Activated CD4-positive, alpha-beta T cell treated with anti-CD3 and anti-CD28 coated beads, Interleukin-2, amount 10 ng/mL, durations not matched to agents 7 days and 5 days (primary cell): ENCODE results near the gene C5orf22. TPM values are rescaled to one million over a fixed set of nuclear protein-coding genes. Genes with fewer than 3 reads are reported as not detected.
A peak's percentile ranks its signal among the peaks of the same experiment; 100 is the strongest.

ENCODE experiments used
- CTCF ChIA-PET: fragments of 350-600 bp; sonication (Branson Sonifier 250); formaldehyde crosslinking; loops from one replicate; lab custom pipeline; 2021; ENCODE audit warnings: antibody characterized with exemption; lab: Charles Lee
- POLR2A ChIA-PET: fragments of 350-600 bp; sonication (Branson Sonifier 250); formaldehyde crosslinking; loops from one replicate; lab custom pipeline; 2021; ENCODE audit warnings: antibody characterized with exemption; lab: Charles Lee
- DNase-seq: peaks from one replicate; pipeline ENCODE4 v3.0.0-alpha.2; 2020
- H3K27ac Mint-ChIP-seq: one replicate; pipeline ENCODE4 v1.8.0; 2021; ENCODE audit warnings: mild to moderate bottlenecking, moderate library complexity, mixed read lengths
- H3K27me3 Mint-ChIP-seq: one replicate; pipeline ENCODE4 v1.8.0; 2021; ENCODE audit warnings: mixed read lengths
- H3K36me3 Mint-ChIP-seq: one replicate; pipeline ENCODE4 v1.8.0; 2021; ENCODE audit warnings: low read depth, mixed read lengths
- H3K4me1 Mint-ChIP-seq: one replicate; pipeline ENCODE4 v1.8.0; 2021; ENCODE audit warnings: mixed read lengths
- H3K4me3 Mint-ChIP-seq: one replicate; pipeline ENCODE4 v1.8.0; 2021; ENCODE audit warnings: mild to moderate bottlenecking, moderate library complexity, mixed read lengths
- H3K9me3 Mint-ChIP-seq: one replicate; pipeline ENCODE4 v1.8.0; 2021; ENCODE audit warnings: mixed read lengths
- total RNA-seq, 2 experiments: library from RNA; stranded (reverse); gene quantifications; one replicate each; pipeline ENCODE4 v1.2.3, GENCODE V29; 2021

Gene C5orf22
- 10 to 100 TPM; 25.2 to 32.6 TPM for total RNA-seq

DNA sequence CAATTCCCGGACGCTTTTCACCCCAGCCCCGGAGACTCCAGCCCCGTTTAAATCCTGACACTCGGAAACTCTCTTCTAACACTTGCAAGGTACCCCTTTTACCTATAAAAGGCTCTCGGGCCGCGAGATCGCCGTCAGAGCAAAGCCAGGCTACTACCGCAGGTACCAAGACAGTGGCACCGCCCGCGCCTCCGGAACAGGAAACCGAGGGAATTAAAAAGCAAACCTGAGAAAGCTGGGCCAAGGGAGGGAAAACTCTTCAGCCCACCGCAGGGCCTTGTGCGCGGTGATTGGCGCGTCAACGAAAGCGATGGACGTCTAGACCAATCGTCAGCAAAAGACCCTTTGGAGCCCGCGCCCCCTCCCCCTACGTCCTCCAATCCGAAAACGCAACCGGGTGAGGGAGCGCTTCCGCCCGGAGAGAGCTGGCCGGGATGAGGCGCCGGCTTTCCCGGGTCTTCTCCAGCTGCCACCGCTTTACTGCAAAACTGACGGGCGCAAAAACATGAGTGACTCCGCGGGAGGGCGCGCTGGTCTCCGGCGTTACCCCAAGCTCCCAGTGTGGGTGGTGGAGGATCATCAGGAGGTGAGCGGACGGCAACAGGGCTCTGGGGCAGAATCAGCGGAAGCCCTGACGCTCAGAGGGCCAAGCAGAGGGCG is at the start of gene C5orf22, which contains the start of gene DROSHA:
C5orf22 (plus strand) TSS at position 414 of the 660 bp plus-strand sequence; CDS start at position 506, 92 bp downstream.
DROSHA (minus strand) TSS at position 206 of the 660 bp plus-strand sequence. CDS start 3,034 bp downstream, outside the sequence.
- H3K4me3 Mint-ChIP-seq, result peak within 1 kb of the TSS; percentile 82
- ChIA-PET CTCF (interaction anchor here (0.7 to 2.8 kb wide), 6 partner anchors 10 to 86 kb away, joined by 3 to 14 read pairs (median 4); no protein-coding TSS in a partner anchor), POLR2A (no interaction called here)
- peak within 1 kb of the TSS; percentile 94 for H3K27ac Mint-ChIP-seq
- H3K36me3 Mint-ChIP-seq, result peaks cover 56% of the 10 kb centered on the region
- peaks cover 50% of the 10 kb centered on the region for H3K4me1 Mint-ChIP-seq
- H3K27me3 Mint-ChIP-seq, result no peaks in the 10 kb centered on the region
- H3K9me3 Mint-ChIP-seq, result no peaks in the 10 kb centered on the region
- peak; percentile 95 for DNase-seq

DNA sequence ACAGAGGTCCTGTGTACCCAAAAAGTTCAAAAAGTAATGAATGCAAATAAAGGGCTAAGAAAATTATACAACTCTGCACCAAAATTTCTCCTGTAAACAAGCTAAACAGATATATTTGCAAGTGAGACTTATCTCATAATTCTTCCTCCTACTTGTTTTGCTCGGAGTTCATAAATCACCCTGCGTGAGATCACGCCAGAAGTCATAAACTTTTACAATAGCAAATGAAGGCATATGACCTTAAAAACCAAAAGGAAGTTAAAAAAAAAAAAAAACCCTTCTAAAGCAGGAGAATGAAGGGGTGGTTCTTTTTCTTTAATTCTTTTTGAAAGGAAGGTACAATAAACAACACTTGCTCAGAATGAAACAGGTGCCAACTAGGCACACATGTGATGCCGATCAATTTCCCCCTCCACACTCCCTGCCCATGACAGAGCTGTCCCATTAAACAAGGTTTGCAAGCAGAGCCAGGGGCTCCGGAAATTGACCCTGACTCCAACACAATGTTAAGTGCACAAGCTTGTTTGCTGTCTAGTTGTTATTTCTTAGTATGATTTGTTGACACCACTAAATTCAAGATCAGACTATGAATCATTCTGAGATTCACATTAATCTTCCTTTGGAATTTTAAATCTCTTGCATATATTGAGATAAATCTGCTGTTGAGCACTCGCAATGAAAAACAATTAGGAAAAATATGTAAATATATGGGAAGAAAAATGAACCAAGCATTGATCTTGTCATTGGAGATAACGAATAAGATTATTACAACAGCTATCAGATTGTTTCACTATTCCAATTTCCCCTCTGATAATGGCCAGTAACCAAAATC is 46.5 kb upstream of the C5orf22 start:
- Mint-ChIP-seq H3K9me3 (no peaks in the 10 kb centered on the region), H3K4me3 (no peak overlapping the region), H3K27me3 (no peaks in the 10 kb centered on the region), H3K4me1 (peaks cover 4% of the 10 kb centered on the region), H3K36me3 (peaks cover 37% of the 10 kb centered on the region), H3K27ac (no peak overlapping the region)
- ChIA-PET POLR2A (no interaction called here), CTCF (interaction anchor here (1.0 to 1.3 kb wide), 2 partner anchors 18 to 20 kb away, joined by 3 to 5 read pairs; no protein-coding TSS in a partner anchor)
- DNase-seq, result no peak

- Mint-ChIP-seq H3K27me3 (no peaks in the 10 kb centered on the region), H3K4me3 (no peak overlapping the region), H3K4me1 (peaks cover 4% of the 10 kb centered on the region), H3K36me3 (peaks cover 39% of the 10 kb centered on the region), H3K9me3 (no peaks in the 10 kb centered on the region), H3K27ac (no peak overlapping the region)
- DNase-seq, result no peak
- POLR2A ChIA-PET, result no interaction called here
- CTCF ChIA-PET, result interaction anchor here (1.3 kb wide), 1 partner anchor 17 kb away, joined by 3 read pairs; no protein-coding TSS in a partner anchor
These were observed 45.7 kb upstream of the C5orf22 start for GRCh38 chr5:31486441-31486840.

GRCh38 chr5:31487506-31487905 is 44.6 kb upstream of the C5orf22 start:
- Mint-ChIP-seq H3K27me3 (no peaks in the 10 kb centered on the region), H3K4me1 (peaks cover 4% of the 10 kb centered on the region), H3K36me3 (peaks cover 38% of the 10 kb centered on the region), H3K9me3 (no peaks in the 10 kb centered on the region), H3K4me3 (no peak overlapping the region), H3K27ac (no peak overlapping the region)
- ChIA-PET CTCF (no interaction called here), POLR2A (no interaction called here)
- no peak for DNase-seq

DNA sequence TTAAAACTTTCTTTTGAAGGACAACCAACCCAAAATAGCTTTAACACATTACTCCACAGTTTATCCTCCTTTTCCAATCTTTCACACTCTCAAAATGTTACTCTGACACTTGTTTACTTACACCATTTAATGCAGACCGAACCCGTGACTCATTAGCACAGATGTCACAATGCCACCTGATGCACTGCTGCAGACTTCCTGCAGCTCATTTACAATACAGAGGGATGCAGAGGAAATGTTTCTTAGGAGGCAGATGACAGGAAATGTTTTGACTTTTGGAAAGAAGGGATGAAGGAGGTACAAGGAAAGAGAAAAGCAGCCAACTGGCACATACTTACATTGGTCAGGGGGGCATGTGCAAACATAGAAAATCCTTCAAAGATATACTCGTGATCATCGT is 39.2 kb upstream of the C5orf22 start:
- Mint-ChIP-seq H3K9me3 (no peaks in the 10 kb centered on the region), H3K4me3 (no peak overlapping the region), H3K27ac (no peak overlapping the region), H3K27me3 (no peaks in the 10 kb centered on the region), H3K36me3 (peaks cover 44% of the 10 kb centered on the region), H3K4me1 (no peaks in the 10 kb centered on the region)
- no peak for DNase-seq
- POLR2A ChIA-PET, result no interaction called here
- CTCF ChIA-PET, result interaction anchor here (0.9 kb wide), 1 partner anchor 10 kb away, joined by 3 read pairs; no protein-coding TSS in a partner anchor

- peaks cover 46% of the 10 kb centered on the region for H3K36me3 Mint-ChIP-seq
- ChIA-PET POLR2A (no interaction called here), CTCF (interaction anchor here (0.7 kb wide), 1 partner anchor 13 kb away, joined by 3 read pairs; no protein-coding TSS in a partner anchor)
- no peak for DNase-seq
- H3K4me1 Mint-ChIP-seq, result no peaks in the 10 kb centered on the region
- no peak overlapping the region for H3K27ac Mint-ChIP-seq
- no peak overlapping the region for H3K4me3 Mint-ChIP-seq
- H3K9me3 Mint-ChIP-seq, result no peaks in the 10 kb centered on the region
- H3K27me3 Mint-ChIP-seq, result no peaks in the 10 kb centered on the region
These were observed 36.8 kb upstream of the C5orf22 start for GRCh38 chr5:31495336-31495735.

DNA sequence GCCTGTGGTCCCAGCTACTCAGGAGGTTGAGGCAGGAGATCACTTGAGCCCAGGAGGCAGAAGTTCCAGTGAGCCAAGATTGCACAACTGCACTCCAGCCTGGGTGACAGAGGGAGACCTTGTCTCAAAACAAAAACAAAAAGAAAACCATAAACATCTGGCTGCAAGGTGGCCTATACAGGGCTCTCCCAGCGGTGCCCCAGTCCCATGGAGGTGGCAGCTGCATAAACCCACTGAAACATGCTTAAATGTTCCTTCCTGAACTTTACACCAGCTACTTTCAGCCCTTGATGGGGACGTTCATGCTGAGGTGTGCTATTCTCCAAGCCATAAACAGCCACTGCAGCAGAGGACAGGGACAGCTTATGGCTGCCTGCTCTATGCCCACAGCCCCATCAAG is 35.8 kb upstream of the C5orf22 start:
- Mint-ChIP-seq H3K27ac (no peak overlapping the region), H3K27me3 (no peaks in the 10 kb centered on the region), H3K4me3 (no peak overlapping the region), H3K36me3 (peaks cover 48% of the 10 kb centered on the region), H3K4me1 (no peaks in the 10 kb centered on the region), H3K9me3 (no peaks in the 10 kb centered on the region)
- ChIA-PET CTCF (interaction anchor here (0.6 to 1.4 kb wide), 2 partner anchors 8 to 14 kb away, joined by 3 to 4 read pairs; no protein-coding TSS in a partner anchor), POLR2A (no interaction called here)
- DNase-seq, result no peak

- POLR2A ChIA-PET, result no interaction called here
- H3K36me3 Mint-ChIP-seq, result peaks cover 50% of the 10 kb centered on the region
These were observed 35.2 kb upstream of the C5orf22 start for GRCh38 chr5:31496891-31497290.

DNA sequence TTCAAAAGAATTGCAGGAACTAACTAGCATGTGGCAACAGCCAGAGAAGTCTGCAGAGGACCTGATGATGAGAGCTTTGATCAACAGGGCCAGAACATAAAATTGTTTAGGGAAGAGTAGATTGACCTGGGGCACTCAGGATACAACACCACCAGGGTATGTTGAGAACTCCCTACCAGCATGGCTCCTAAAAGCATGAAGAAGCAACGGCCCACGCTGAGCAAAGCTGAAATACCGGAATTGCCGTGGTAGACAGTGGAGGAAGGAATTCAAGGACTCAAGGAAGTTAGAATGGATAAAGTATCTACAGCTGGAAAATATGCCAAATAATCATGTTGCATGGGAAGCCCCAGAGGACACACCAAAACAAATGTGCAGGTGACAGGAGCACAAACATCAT is 31.8 kb upstream of the C5orf22 start:
- ChIA-PET CTCF (no interaction called here), POLR2A (no interaction called here)
- H3K36me3 Mint-ChIP-seq, result peaks cover 57% of the 10 kb centered on the region
- H3K4me3 Mint-ChIP-seq, result no peak overlapping the region
- no peak for DNase-seq
- H3K9me3 Mint-ChIP-seq, result no peaks in the 10 kb centered on the region
- no peaks in the 10 kb centered on the region for H3K4me1 Mint-ChIP-seq
- no peaks in the 10 kb centered on the region for H3K27me3 Mint-ChIP-seq
- H3K27ac Mint-ChIP-seq, result no peak overlapping the region

More at GRCh38 chr5:31496891-31497290, 35.2 kb upstream of the C5orf22 start:
- no peak overlapping the region for H3K27ac Mint-ChIP-seq
- CTCF ChIA-PET, result interaction anchor here (0.6 to 1.4 kb wide), 2 partner anchors 8 to 15 kb away, joined by 3 to 4 read pairs; no protein-coding TSS in a partner anchor
- no peak overlapping the region for H3K4me3 Mint-ChIP-seq
- no peaks in the 10 kb centered on the region for H3K4me1 Mint-ChIP-seq
- H3K27me3 Mint-ChIP-seq, result no peaks in the 10 kb centered on the region
- no peaks in the 10 kb centered on the region for H3K9me3 Mint-ChIP-seq
- no peak for DNase-seq

GRCh38 chr5:31502506-31502905 is 29.6 kb upstream of the C5orf22 start:
- ChIA-PET CTCF (interaction anchor here (0.5 to 1.3 kb wide), 2 partner anchors 10 to 88 kb away, joined by 3 read pairs; no protein-coding TSS in a partner anchor), POLR2A (no interaction called here)
- Mint-ChIP-seq H3K27me3 (no peaks in the 10 kb centered on the region), H3K27ac (no peak overlapping the region), H3K9me3 (no peaks in the 10 kb centered on the region), H3K4me3 (no peak overlapping the region), H3K4me1 (no peaks in the 10 kb centered on the region), H3K36me3 (peaks cover 57% of the 10 kb centered on the region)
- DNase-seq, result no peak

DNA sequence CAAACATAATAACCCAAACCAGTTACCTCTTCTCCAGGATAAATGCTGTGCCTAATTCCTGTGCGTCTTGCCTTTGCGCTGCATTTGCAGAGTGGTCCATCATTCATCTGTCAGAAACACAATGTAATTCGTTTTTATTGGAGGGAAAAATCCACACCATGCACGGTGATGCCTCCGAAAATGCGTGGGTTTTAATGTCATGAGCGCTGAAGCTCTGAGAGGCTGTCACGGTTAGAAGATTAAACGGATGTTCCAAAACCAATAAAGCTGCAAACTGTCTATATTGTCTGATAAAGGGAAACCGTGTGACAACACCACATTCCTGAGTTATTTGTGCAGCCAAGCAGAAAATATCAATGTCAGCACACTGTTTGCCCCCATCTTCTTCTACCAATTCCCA is 27.6 kb upstream of the C5orf22 start:
- no peak for DNase-seq
- no peaks in the 10 kb centered on the region for H3K4me1 Mint-ChIP-seq
- ChIA-PET POLR2A (no interaction called here), CTCF (no interaction called here)
- no peak overlapping the region for H3K27ac Mint-ChIP-seq
- peaks cover 54% of the 10 kb centered on the region for H3K36me3 Mint-ChIP-seq
- no peaks in the 10 kb centered on the region for H3K9me3 Mint-ChIP-seq
- H3K4me3 Mint-ChIP-seq, result no peak overlapping the region
- no peaks in the 10 kb centered on the region for H3K27me3 Mint-ChIP-seq

GRCh38 chr5:31511305-31511704 is 20.8 kb upstream of the C5orf22 start:
- Mint-ChIP-seq H3K9me3 (no peaks in the 10 kb centered on the region), H3K4me3 (no peak overlapping the region), H3K4me1 (no peaks in the 10 kb centered on the region), H3K27me3 (no peaks in the 10 kb centered on the region), H3K27ac (no peak overlapping the region), H3K36me3 (peaks cover 70% of the 10 kb centered on the region)
- POLR2A ChIA-PET, result no interaction called here
- CTCF ChIA-PET, result no interaction called here
- DNase-seq, result no peak

DNA sequence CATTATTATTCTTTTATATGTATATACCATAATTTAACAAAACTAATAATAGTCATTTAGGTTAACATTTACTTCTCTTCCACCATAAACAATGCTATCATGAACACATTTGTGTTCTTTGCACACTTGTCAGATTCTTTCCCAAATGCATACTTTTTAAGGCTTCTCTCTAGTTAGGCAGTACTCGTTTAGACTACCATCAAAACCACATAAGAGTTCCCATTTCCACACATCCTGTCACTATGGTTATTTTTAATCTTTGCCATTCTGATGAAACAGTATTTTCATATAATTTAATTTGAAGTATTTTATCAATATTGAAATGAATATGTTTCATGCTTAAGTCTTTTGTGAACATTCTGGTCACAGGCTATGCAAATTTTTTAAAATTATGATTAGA is 15.3 kb upstream of the C5orf22 start:
- ChIA-PET CTCF (no interaction called here), POLR2A (no interaction called here)
- no peak for DNase-seq
- Mint-ChIP-seq H3K36me3 (peaks cover 50% of the 10 kb centered on the region), H3K27ac (no peak overlapping the region), H3K4me1 (peaks cover 6% of the 10 kb centered on the region), H3K9me3 (no peaks in the 10 kb centered on the region), H3K27me3 (no peaks in the 10 kb centered on the region), H3K4me3 (no peak overlapping the region)
